H1 (cell line): ENCODE measurements around the gene EPHA4. TPM values are rescaled to one million over a fixed set of nuclear protein-coding genes. Genes with fewer than 3 reads are reported as not detected.

Source experiments
- BCL11A ChIP-seq, 2 experiments: IDR thresholded peaks; one replicate each; pipeline ENCODE4 v1.6.1; 2011; ENCODE audit warnings: low read depth in 2 of 2, low read length in 2 of 2, mild to moderate bottlenecking in 2 of 2
- polyA plus RNA-seq, 7 experiments: library from polyadenylated mRNA; depleted of rRNA in 3 of 7; stranded (reverse) in 5 of 7; unstranded in 2 of 7; fragments of >200 nt in 5 of 7; fragments of 200-250 nt in 2 of 7; gene quantifications; 1 replicate in 5 of 7; 2 replicates in 1 of 7; 4 replicates in 1 of 7; pipeline versions ENCODE4 v1.2.1 to v1.2.3, GENCODE V29; 2011 to 2013; ENCODE audit warnings: missing spikeins in 2 of 7, mixed read lengths in 2 of 7
- total RNA-seq: library from RNA; stranded (reverse); fragmentation: NEBNext Ultra II Directional; extraction: Animal tissue kit (Norgen Biotek cat#: 25700); gene quantifications from 2 replicates; pipeline ENCODE4 v1.2.1, GENCODE V29; 2021

EPHA4 gene
- total and polyA plus RNA-seq, 2 of the 8 experiments (the other 6 are each of a cell fraction or from before 2014, with no cell fraction given): 4.3 to 5.7 TPM

DNA sequence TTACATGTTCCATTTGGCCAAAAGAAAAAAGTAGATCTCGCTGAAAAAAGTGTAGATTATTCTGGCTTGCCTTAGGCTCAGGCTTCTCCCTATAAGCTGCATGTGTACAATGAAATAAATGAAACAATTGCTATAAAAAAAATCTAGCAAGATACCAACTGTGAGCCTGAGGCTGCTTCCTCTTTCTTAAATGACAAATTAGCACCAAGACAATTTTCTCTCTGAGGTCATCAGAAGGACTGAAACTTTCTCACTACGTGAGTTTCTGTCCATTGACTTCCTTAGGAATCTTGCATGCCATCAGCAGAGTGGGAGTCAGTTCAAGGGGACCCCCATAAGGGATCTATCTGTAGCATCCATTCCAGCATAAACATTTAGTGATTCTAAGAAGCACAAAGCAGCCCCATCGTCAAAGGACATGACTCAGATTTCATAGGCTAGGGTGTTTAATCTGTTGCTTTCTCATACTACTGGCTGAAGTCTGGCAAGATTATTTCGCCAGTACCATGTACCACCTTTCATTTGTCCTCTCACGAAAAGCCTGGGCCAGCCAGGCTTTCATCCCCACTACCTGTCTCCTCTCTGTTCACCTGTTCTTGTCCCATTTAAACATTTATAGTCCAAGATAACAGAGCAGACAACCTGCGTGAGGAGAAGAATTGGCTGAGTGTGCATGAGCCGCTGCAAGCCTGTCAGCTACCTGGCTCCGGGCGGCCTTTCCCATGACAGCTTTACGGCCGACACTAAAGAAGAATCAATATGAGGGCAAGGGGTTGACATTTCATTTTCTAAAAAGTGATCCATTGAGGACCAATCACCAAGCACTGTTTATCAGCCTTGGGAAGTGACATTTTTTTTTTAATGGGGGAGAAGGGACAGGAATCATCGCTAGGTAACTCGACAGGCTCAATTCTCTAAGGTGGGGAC lies 120.0 kb downstream of the EPHA4 start (continued):
- TF ChIP-seq BCL11A (IDR thresholded peaks at IDR 0.05; ENCODE audit: low read depth in 2 of 2, low read length in 2 of 2): no peak
